ENCODE data around the gene PALS2.

PALS2 gene

DNA sequence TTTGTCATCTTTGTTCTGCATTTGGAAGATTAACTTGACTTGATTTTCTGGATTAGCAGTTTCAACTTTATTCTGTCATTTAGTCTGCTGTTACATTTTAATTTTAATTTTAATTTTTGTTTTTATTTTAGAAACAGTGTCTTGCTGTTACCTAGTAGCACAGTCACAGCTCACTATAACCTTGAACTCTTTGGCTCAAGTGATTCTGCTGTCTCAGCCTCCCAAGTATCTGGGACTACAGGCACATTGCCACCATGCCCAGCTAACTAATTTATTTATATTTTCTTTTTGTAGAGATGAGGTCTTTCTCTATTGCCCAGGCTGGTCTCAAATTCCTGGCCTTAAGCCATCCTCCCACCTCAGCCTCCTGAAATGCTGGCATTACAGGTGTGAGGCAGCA, 35.3 kb downstream of the PALS2 start:
- no peaks in the 10 kb centered on the region for H3K27me3 ChIP-seq (ENCODE audit: insufficient read depth, poor library complexity, severe bottlenecking)
- H3K4me1 ChIP-seq (ENCODE audit: insufficient read depth, poor library complexity, severe bottlenecking) = peaks cover 4% of the 10 kb centered on the region
- ATAC-seq (ENCODE audit: low read depth) = no peak
- TF ChIP-seq, protein P1, sequence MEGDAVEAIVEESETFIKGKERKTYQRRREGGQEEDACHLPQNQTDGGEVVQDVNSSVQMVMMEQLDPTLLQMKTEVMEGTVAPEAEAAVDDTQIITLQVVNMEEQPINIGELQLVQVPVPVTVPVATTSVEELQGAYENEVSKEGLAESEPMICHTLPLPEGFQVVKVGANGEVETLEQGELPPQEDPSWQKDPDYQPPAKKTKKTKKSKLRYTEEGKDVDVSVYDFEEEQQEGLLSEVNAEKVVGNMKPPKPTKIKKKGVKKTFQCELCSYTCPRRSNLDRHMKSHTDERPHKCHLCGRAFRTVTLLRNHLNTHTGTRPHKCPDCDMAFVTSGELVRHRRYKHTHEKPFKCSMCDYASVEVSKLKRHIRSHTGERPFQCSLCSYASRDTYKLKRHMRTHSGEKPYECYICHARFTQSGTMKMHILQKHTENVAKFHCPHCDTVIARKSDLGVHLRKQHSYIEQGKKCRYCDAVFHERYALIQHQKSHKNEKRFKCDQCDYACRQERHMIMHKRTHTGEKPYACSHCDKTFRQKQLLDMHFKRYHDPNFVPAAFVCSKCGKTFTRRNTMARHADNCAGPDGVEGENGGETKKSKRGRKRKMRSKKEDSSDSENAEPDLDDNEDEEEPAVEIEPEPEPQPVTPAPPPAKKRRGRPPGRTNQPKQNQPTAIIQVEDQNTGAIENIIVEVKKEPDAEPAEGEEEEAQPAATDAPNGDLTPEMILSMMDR (IDR thresholded peaks at IDR 0.05; ENCODE audit: poor library complexity, severe bottlenecking) = no peak
- no peak for DNase-seq (ENCODE audit: low spot score)
- no peaks in the 10 kb centered on the region for H3K36me3 ChIP-seq (ENCODE audit: low read depth)
- H3K9me3 ChIP-seq (ENCODE audit: severe bottlenecking) = peaks cover 4% of the 10 kb centered on the region
- no peak overlapping the region for H3K27ac ChIP-seq (ENCODE audit: poor library complexity, severe bottlenecking)
- no peak overlapping the region for H3K4me3 ChIP-seq (ENCODE audit: severe bottlenecking)

DNA sequence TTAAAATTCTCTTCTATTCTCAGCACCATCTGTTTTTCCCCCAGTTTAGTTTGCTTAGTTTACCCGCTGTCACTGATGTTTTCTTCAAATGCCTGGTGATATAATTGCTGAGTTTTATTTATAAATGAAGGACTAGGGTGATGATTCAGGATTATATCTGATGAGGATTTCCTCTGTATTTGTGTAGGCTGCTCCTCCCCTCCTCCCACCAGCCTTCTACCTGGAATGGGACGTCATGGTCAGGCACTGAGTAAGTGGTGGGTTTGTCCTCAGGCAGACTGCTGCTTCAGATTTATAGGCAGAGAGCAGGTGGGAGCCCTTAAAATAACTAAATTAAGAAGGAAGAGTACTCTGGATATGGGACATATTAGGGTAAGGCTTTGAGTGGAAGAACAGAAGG, 35.8 kb downstream of the PALS2 start:
- no peaks in the 10 kb centered on the region for H3K27me3 ChIP-seq (ENCODE audit: insufficient read depth, poor library complexity, severe bottlenecking)
- H3K4me1 ChIP-seq (ENCODE audit: insufficient read depth, poor library complexity, severe bottlenecking) = peaks cover 4% of the 10 kb centered on the region
- peak; percentile 52; the same call in 1 of the 3 replicates for ATAC-seq (ENCODE audit: low read depth)
- H3K27ac ChIP-seq (ENCODE audit: poor library complexity, severe bottlenecking) = no peak overlapping the region
- TF ChIP-seq, protein P1 (IDR thresholded peaks at IDR 0.05; ENCODE audit: poor library complexity, severe bottlenecking) = no peak
- H3K9me3 ChIP-seq (ENCODE audit: severe bottlenecking) = peaks cover 4% of the 10 kb centered on the region
- no peak for DNase-seq (ENCODE audit: low spot score)
- no peak overlapping the region for H3K4me3 ChIP-seq (ENCODE audit: severe bottlenecking)
- H3K36me3 ChIP-seq (ENCODE audit: low read depth) = no peaks in the 10 kb centered on the region

DNA sequence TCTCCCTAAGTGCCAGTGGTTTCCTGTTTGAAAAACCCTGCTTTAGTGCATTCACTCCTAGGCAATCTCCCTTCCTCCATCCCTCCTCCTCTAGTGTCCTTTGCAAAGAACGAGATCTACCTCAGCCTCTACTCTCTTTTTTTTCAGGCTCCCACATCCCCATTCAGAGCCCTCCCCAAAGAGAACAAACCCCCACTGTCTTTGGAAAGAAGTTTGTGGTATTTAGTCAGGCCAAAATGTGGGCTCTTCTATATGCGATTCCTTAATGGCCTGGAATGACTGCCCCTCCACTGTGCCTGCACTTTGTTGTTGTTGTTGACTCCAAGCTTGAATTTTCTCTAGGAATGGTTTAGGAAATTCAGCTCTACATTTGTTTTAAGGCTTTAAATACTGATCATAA, 36.3 kb downstream of the PALS2 start:
- TF ChIP-seq, protein P1 (IDR thresholded peaks at IDR 0.05; ENCODE audit: poor library complexity, severe bottlenecking) = no peak
- H3K4me1 ChIP-seq (ENCODE audit: insufficient read depth, poor library complexity, severe bottlenecking) = peaks cover 4% of the 10 kb centered on the region
- peaks cover 4% of the 10 kb centered on the region for H3K9me3 ChIP-seq (ENCODE audit: severe bottlenecking)
- no peaks in the 10 kb centered on the region for H3K27me3 ChIP-seq (ENCODE audit: insufficient read depth, poor library complexity, severe bottlenecking)
- no peak overlapping the region for H3K4me3 ChIP-seq (ENCODE audit: severe bottlenecking)
- H3K36me3 ChIP-seq (ENCODE audit: low read depth) = no peaks in the 10 kb centered on the region
- H3K27ac ChIP-seq (ENCODE audit: poor library complexity, severe bottlenecking) = no peak overlapping the region
- DNase-seq (ENCODE audit: low spot score) (no peak), ATAC-seq (ENCODE audit: low read depth) (no peak)

DNA sequence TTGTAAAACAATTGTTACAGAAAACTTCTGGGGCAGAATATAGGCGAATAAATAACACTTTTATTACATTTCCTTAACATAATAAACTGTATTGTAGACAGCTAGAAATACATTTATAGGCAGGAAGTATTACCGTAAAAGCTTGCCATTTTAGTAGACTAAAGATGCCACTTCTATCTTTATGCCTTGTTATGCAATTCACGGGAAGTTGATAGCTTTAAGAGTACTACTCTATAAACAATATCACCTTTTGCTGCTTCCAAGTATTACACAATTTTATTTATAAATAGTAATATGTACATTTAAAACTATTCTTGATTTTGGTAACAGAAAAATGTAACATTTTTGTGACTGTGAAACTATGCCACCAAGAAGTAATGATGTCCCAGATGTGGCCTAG, 37.9 kb downstream of the PALS2 start:
- no peak overlapping the region for H3K27ac ChIP-seq (ENCODE audit: poor library complexity, severe bottlenecking)
- no peak for ATAC-seq (ENCODE audit: low read depth)

DNA sequence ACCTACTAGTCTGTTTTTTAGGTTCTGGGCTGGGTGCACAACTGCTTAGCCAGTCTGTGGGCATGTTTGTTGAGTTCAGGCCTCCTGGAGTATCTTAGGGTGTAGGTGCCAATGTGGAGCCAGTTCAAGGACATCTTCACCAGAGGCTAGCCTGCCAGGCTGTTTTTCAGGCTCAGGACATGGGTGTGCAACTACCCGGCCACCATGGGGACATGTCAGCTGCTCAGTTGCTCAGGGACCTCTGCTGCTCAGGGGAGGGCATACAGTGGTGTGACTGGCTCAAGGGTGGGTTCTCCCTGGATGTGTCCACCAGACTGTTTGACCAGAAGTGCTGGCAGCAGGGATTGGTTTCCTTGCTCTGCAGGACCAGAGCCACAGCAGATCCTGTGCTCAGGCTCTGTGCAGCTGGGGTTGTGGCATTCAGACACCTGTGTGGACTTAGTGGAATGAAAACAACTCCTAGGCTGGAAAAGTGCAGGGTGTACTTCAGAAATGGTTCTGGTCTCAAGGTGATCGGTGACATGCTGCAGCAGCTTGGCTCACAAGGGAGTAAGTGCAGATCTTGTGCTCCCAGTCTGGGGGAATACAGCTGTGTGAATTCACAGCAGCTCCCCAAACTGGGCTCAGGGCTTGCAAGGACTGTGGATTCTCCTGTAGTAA, 44.8 kb downstream of the PALS2 start:
- H3K27me3 ChIP-seq (ENCODE audit: insufficient read depth, poor library complexity, severe bottlenecking) = no peaks in the 10 kb centered on the region
- H3K36me3 ChIP-seq (ENCODE audit: low read depth) = no peaks in the 10 kb centered on the region
- H3K4me3 ChIP-seq (ENCODE audit: severe bottlenecking) = no peak overlapping the region
- H3K9me3 ChIP-seq (ENCODE audit: severe bottlenecking) = no peaks in the 10 kb centered on the region
- DNase-seq (ENCODE audit: low spot score) (no peak), ATAC-seq (ENCODE audit: low read depth) (no peak)
- H3K27ac ChIP-seq (ENCODE audit: poor library complexity, severe bottlenecking) = no peak overlapping the region
- TF ChIP-seq, protein P1 (IDR thresholded peaks at IDR 0.05; ENCODE audit: poor library complexity, severe bottlenecking) = no peak
- H3K4me1 ChIP-seq (ENCODE audit: insufficient read depth, poor library complexity, severe bottlenecking) = no peaks in the 10 kb centered on the region

More for the DNA sequence above, 37.9 kb downstream of the PALS2 start:
- H3K4me3 ChIP-seq (ENCODE audit: severe bottlenecking) = no peak overlapping the region
- peaks cover 4% of the 10 kb centered on the region for H3K4me1 ChIP-seq (ENCODE audit: insufficient read depth, poor library complexity, severe bottlenecking)
- DNase-seq (ENCODE audit: low spot score) = no peak
- no peaks in the 10 kb centered on the region for H3K27me3 ChIP-seq (ENCODE audit: insufficient read depth, poor library complexity, severe bottlenecking)
- H3K36me3 ChIP-seq (ENCODE audit: low read depth) = no peaks in the 10 kb centered on the region
- peaks cover 4% of the 10 kb centered on the region for H3K9me3 ChIP-seq (ENCODE audit: severe bottlenecking)
- TF ChIP-seq, protein P1 (IDR thresholded peaks at IDR 0.05; ENCODE audit: poor library complexity, severe bottlenecking) = no peak

All from RWPE2 (cell line).